BJ (cell line): ENCODE measurements around the gene CDH19. TPM values are rescaled to one million over a fixed set of nuclear protein-coding genes. Genes with fewer than 3 reads are reported as not detected.

Source experiments
- CTCF ChIA-PET: fragments of 350-600 bp; formaldehyde crosslinking; extraction: SDS; loops from one replicate; lab custom pipeline; 2021; ENCODE audit warnings: antibody characterized with exemption, inconsistent platforms; lab: Yijun Ruan, JAX
- POLR2A ChIA-PET: fragments of 300-600 bp; sonication (Branson Sonifier 250); formaldehyde crosslinking; extraction: SDS; loops from one replicate; lab custom pipeline; 2021; ENCODE audit warnings: antibody characterized with exemption; lab: Charles Lee
- DNase-seq: peaks from one replicate; pipeline ENCODE4 v3.0.0-alpha.2; 2011; ENCODE audit warnings: low read depth
- H3K27me3 ChIP-seq: 2 replicates; pipeline ENCODE4 v1.6.0; 2011; ENCODE audit warnings: low read length; ENCODE audit not compliant: control insufficient read depth, insufficient read depth
- H3K36me3 ChIP-seq: 2 replicates; pipeline ENCODE4 v1.5.1; 2011; ENCODE audit warnings: low read length; ENCODE audit not compliant: control insufficient read depth, insufficient read depth
- H3K4me3 ChIP-seq: 2 replicates; pipeline ENCODE4 v1.5.1; 2011; ENCODE audit warnings: low read depth, mild to moderate bottlenecking, control low read depth, low read length
- CTCF ChIP-seq: IDR thresholded peaks from 2 replicates; pipeline ENCODE4 v1.5.1; 2011; ENCODE audit warnings: low read depth, mild to moderate bottlenecking, control low read depth, inconsistent platforms, low read length, moderate library complexity; ENCODE audit not compliant: insufficient read depth
- polyA plus RNA-seq: library from polyadenylated mRNA; depleted of rRNA; stranded (reverse); fragments of >200 nt; gene quantifications from 2 replicates; pipeline ENCODE4 v1.2.3, GENCODE V29; 2011

CDH19 gene
- polyA plus RNA-seq, 1 experiment: not detected

GRCh38 chr18:66601649-66602048, 2.2 kb downstream of the CDH19 start:
- DNase-seq: no peak
- Histone ChIP-seq H3K36me3 (no peaks in the 10 kb centered on the region), H3K27me3 (no peaks in the 10 kb centered on the region), H3K4me3 (no peak overlapping the region)
- no peak for TF ChIP-seq CTCF
- POLR2A ChIA-PET: no interaction called here
- CTCF ChIA-PET: no interaction called here

GRCh38 chr18:66599190-66599589, 4.7 kb downstream of the CDH19 start:
- H3K4me3 ChIP-seq: no peak overlapping the region
- DNase-seq: no peak
- TF ChIP-seq CTCF: no peak
- no peaks in the 10 kb centered on the region for H3K36me3 ChIP-seq
- CTCF ChIA-PET: no interaction called here
- POLR2A ChIA-PET: no interaction called here
- no peaks in the 10 kb centered on the region for H3K27me3 ChIP-seq

- ChIA-PET CTCF (no interaction called here), POLR2A (no interaction called here)
- DNase-seq: no peak
- no peaks in the 10 kb centered on the region for H3K36me3 ChIP-seq
- no peak overlapping the region for H3K4me3 ChIP-seq
- no peaks in the 10 kb centered on the region for H3K27me3 ChIP-seq
- no peak for TF ChIP-seq CTCF
Observed at GRCh38 chr18:66587430-66587829, 16.5 kb downstream of the CDH19 start.

- no peak for TF ChIP-seq CTCF
- Histone ChIP-seq H3K36me3 (no peaks in the 10 kb centered on the region), H3K4me3 (no peak overlapping the region), H3K27me3 (no peaks in the 10 kb centered on the region)
- ChIA-PET POLR2A (no interaction called here), CTCF (no interaction called here)
- DNase-seq: no peak
Observed at GRCh38 chr18:66582211-66582610, 21.7 kb downstream of the CDH19 start.

- CTCF ChIA-PET: no interaction called here
- no peak for TF ChIP-seq CTCF
Observed at GRCh38 chr18:66575263-66575662, 28.6 kb downstream of the CDH19 start.

More at GRCh38 chr18:66575263-66575662, 28.6 kb downstream of the CDH19 start:
- DNase-seq: no peak
- Histone ChIP-seq H3K4me3 (no peak overlapping the region), H3K36me3 (no peaks in the 10 kb centered on the region), H3K27me3 (no peaks in the 10 kb centered on the region)
- POLR2A ChIA-PET: no interaction called here
